Measurements from ENCODE around the gene B9D1.
"Not testable (repeated sequence)": the region's sequence is repeated elsewhere in the genome, so short reads cannot be mapped to it uniquely, and the experiment has no call there.

Gene B9D1

DNA sequence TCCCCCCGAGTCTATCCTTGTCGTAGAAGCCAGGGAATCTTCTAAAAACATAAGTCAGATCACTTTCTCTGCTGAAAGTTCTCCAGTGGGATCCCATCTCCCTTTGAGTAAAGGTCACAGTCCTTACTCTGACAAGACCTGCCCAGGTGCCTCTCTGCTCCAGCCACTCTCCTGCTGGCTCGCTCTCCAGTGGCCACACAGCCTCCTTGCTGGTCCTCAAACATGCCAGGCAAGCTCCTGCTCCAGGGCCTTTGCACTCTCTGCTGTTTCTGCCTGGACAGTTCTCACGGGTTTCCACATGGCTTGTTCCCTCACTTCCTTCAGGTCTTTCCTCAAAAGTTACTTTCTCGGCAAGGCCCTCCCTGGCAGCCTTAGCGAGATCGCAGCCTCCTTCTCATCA is 3.4 kb downstream of the B9D1 start:
- no peak for DNase-seq (ENCODE audit: low spot score)

DNA sequence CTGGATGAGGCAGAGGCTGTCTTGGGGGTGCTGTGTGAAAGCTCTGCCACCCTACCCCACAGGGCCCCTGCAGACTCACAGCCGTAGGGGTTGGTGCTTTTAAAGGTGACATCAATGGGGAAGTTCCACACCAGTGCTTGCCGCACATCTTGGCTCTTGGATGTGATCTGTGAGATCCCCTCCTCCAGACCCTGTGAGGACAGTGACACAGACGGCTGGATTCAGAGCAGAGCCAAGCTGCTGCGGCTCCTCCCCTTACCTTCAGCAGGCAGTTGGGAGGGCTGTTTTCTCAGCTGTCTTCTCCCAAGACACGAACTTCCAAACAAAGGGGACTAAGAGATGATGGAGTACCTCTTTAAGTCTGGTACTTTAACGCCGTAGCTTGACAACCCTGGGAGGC is 4.8 kb downstream of the B9D1 start:
- no peak for DNase-seq (ENCODE audit: low spot score)

DNA sequence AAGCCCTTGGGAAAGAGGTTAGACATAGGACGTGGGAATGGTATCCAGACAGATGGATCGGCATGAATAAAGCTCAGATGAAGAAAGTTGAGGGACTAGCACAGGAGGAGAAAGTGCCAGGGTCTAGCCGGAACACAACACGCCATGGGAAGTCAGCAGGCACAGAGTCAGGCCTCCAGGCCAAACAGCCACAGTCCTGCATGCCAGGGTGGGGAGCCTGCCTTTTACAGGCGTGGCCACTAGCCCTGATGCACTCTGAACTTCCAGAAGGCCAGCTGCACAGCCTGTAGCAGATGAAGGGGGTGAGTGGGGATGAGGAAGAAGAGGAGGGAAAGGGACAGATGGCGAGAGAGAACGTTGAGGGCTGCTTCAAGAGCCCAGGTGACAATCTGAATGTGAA is 5.2 kb downstream of the B9D1 start:
- DNase-seq (ENCODE audit: low spot score) = no peak

DNA sequence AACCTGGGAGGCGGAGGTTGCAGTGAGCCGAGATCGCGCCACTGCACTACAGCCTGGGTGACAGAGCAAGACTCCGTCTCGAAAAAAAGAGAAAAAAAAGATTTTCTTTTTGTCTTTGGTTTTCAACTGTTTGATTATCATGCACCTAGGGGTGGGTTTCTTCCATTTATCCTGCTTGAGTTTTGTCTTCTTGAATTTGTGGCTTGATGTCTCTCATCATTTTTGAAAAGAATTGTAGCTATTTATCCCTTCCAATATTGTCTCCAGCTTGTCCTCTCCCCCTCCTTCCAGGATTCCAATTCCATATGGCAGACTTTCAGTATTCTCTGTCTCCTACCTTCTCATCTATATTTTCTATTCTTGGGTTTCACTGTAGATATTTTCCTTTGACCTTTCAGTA is 7.8 kb downstream of the B9D1 start:
- DNase-seq (ENCODE audit: low spot score) = no peak

DNA sequence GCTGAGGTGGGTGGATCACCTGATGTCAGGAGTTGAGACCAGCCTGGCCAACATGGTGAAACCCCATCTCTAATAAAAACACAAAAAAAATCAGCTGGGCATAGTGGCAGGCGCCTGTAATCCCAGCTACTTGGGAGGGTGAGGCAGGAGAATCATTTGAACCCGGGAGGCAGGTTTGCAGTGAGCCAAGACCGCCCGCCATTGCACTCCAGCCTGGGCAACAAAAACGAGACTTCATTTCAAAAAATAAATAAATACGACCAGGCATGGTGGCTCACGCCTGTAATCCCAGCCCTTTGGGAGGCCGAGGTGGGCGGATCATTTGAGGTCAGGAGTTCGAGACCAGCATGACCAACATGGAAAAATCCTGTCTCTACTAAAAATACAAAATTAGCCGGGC is 9.1 kb downstream of the B9D1 start:
- not testable (repeated sequence) for DNase-seq (ENCODE audit: low spot score)

DNA sequence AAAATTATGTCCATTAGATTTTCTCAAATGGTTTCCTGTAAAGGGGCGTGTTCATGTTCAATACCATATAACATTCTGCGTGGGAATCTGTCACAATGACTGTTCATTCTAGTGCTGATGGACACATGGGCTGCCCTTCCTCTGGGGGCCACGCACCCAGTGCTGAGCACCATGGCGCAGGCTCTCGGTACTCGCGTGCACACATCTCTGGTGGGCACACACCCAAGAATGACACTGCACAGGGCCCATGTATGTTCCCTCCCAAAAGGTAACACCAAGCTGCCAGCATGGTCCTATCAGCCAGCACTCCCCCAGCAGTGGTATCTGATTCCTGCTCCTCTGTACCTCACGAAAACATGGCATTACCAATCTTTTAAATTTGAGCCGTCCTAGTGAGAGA is 13.7 kb downstream of the B9D1 start:
- DNase-seq (ENCODE audit: low spot score) = no peak

DNA sequence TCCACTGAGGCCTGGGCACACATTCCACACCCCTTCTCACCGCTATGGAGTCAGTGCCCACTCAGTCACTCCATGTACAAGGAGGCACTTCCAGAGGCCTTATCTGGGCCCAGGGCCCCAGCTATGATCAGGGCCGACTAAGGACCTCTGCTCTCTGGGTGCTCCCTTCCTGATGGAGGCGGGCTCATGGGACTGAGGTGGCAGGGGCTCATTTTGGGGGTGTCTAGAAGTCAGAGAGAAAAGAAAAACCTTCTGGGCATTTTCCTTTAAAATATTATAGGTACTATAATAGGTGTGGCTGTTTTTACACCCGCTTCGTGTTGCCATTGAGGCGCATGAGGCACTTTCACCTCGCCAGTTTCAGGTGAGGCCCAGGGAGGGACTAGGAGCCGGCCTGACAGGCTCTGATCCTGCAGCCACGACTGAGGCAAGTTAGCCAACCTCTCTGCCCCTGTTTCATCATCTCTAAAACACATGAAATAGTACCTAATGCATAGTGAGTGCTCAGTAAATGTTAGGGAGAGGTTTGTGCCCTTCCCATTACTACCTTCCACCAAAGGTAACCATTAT is 14.4 kb downstream of the B9D1 start:
- DNase-seq (ENCODE audit: low spot score) = no peak

DNA sequence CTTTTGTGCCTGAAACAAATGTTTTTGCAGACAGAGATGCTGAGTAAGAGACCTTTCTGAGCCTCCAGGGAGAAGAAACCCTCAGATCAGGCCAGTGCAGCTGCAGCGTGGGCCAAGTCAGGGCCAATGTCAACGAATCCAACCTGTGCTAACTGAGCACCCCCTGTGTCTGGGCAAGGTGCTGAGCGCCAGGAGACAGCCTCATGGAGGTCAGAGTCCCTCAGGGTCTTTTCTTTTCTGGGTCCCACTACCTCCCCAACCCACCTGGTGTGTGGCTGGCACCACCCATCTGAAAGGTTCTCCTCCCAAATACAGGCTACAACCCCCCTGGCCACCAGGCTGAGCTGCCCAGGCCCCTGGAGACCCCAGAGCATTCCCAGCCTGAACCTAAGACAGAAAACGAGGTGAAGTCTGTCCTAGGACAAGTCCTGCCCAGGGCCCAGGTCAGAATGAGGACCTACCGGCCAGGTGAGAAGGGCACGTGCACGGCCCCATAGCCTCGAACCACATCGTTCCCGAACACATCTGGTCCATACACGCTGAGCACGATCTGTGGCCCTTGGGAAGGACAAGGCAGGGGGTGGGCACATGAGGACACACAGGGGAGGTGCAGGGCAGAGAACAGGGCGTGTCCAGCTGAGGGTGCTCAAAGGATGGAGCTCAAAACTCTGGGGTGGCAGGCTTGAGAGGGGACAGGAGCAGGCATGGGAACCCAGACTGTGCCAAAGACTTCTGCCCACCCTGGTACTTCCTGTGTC is 15.0 kb downstream of the B9D1 start:
- no peak for DNase-seq (ENCODE audit: low spot score)

DNA sequence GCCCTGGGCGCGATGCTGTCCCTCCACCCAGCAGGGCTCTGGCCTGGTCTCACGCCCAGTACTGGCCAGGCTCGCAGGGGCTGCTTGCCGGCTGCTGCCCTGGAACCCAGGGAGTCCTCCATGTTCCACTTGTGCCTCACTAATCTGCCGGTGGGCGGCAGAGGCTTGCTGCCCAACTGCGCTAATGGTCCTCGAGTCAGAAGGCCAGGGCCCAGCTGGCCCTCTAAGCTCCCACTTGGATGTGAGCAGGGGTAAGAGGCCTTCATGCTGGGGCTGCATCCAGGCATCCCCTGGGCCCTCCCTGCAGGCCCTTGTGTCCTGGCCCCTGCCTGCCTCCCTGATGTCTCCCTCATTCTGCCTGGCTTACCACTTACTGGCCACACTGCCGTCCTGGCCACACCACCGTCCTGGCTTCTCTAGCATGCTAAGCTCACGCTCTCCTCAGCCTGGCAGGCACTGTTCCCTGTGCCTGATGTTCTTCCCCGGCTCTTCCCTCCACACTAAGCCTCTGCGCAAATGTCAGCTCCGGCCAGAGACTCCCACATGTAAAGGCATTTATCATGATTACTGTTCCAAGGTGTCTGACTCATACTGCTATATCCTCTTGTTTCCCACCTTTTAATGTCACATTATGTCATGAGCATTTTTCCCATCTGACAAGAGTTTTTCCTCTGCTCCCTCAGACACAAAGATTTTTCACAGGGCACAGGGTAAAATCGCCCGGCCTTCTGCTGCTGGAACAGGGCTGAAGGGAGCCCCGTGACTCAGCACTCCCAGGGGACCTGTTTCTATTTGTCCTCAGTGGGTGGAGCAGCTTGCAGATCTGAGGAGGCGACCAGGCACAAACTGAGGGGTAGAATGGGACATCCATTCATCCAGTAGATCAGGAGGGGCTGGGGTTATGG is 15.9 kb downstream of the B9D1 start:
- DNase-seq (ENCODE audit: low spot score) = peak; percentile 84

DNA sequence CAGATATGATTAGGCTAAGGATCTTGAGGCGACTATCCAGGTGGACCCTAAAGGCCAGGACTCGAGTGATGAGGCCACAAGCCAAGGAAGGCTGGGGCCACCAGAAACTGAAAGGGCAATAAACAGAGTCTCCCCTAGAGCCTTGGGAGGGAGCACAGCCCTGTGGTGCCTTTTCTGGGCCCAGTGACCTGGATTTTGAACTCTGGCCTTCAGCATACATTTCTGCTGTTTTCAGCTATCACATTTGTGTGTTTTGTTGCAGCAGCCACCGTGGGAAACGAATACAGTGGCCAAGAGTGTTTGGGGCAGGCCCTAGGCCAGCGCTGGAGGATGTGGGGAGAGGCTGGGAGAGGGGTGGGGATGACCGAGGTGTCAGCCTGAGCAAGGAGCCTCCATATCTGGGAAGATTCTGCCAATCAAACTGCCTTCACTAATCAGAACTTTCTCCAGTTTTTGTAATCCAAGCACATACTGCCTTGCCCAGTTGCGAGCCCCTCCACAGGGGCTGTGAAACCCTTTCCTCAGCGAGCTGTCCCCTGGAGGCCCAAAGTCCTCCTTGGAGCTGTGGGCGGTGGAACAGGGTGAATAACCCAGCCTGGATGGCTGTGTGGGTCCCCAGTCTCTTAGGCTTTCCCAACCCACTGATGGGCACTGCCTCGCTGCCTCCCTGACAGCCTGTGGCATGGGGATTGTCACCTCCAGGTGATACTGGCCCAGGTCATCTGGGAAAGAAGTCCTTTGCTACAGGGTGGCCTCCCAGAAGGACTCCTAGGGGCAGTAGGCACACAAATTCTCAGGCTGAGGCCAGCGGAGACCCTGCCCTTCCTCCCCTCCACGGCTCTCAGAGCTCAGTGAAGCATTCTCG is 16.8 kb downstream of the B9D1 start:
- no peak for DNase-seq (ENCODE audit: low spot score)

DNA sequence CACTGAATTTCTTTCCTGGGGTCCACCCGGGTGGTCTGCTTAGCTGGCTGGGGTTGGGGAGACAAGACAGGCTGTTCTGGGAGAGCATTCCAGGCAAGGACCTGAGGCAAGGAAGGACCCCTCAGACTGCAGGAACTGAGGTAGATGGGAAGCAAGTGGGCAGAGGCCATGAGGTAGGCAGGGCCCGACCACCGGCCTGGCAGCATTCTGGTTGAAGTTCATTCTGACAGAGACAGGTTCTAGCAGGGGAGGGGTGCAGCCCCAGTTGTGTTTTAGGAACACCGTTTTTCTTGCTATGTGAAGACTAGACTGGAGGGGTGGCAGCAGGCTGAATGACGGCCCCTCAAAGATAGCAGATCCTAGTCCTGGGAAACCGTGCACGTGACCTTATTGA is 17.5 kb downstream of the B9D1 start:
- no peak for DNase-seq (ENCODE audit: low spot score)

DNA sequence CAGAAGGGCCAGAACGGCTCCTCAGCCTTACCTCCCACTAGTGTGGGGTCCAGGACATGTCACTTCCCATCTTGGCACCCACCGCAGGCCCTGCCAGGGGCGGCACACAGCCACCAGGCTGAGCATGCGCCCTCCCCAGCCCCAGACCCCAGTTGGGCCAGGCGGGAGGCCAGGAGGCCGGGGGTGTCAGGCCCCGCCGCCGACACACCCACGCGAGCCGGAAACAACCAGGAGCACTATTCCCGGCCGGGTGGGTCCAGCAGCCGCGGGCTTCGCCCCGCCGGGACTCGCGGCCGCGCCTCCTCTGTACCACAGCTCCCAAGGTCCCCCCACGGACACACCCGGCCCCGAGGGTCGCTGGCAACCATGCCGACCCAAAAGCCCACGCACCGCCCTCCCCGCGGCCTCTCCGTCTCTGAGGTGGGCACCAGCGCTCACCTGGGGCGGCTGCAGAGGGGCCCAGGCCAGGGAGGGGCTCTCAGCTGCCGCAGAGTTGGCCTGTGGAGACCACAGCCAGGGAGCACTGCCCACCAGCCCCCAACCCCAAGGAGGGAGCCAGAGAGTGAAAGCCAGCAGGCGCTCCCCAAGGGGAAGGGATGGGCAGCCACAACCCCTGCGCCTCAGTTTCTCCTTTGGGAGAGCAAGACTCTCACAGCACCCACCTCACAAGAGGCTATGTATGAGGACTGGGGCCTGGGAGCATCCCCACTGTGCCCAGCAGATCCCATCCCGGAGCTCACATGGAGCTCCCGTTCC is 18.0 kb downstream of the B9D1 start:
- no peak for DNase-seq (ENCODE audit: low spot score)

DNA sequence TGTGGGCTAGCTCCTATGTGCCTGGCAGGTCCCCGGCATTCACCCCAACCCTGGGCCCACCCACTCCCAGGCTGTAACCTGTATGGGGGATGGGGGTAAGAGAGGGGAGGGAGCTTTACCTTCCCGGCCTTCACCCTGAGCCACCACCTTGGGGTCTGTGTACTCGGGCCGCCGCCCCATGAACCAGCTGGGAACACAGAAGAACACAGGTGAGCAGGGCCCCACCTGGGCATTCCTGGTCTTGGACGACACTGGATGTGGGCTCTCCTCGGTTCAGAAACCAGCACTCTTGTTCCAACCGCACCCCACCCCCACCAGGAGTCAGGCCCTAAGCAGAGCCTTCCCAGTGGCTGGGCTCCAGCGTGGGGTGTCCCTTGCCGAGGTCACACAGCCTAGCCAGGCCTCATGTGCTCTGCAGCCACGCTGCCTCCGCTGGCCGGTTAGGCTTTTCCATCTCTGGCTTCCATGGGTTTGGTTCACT is 18.8 kb downstream of the B9D1 start:
- no peak for DNase-seq (ENCODE audit: low spot score)

DNA sequence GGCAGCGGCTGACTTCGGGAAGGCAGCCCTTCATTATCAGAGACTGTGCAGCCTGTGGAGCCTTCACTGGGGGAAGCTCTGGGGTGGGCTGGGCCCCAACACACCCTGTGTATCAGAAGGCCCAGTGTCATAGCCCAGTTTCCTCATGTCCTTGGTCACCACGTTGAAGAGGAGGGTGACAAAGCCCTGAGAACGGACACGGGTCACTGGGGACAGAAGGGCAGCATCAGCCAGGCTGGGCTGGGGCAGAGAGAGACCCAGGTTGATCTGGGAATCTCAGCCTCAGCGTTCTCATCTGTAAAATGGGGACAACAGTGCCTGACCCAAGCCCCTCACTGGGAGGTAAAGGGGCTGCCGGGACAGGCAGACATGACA is 19.3 kb downstream of the B9D1 start:
- DNase-seq (ENCODE audit: low spot score) = no peak

DNA sequence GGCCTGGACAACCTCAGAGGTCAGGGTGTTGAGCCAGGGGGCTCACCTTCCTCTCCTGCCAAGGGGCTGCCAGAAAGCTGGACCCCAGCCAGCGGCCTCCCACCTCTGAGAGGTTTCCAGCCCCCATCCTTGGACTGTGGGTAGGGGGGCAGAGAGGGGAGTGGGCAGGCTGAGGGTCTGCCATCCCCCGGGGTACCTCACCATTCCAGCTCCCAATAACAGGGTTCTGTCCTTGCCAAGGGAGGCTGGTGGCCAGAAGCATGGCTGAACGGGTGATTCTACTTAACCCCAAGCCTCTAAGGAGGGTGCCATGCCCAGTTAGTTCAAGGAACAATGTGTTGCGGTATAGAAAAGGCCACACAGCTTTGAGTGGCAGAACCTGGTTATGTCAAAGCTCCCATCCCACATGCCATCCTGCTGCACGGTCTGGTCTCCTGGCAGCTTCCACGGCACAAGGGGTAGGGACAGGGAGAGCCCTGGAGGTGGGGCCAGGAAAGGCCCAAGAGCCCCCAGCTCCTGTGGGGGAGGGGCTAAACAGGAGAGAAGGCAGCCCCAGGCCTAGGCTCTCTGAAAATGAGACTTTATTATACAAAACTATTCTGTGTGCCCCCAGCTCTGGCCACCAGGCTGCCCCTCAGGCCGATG is 19.8 kb downstream of the B9D1 start:
- no peak for DNase-seq (ENCODE audit: low spot score)

DNA sequence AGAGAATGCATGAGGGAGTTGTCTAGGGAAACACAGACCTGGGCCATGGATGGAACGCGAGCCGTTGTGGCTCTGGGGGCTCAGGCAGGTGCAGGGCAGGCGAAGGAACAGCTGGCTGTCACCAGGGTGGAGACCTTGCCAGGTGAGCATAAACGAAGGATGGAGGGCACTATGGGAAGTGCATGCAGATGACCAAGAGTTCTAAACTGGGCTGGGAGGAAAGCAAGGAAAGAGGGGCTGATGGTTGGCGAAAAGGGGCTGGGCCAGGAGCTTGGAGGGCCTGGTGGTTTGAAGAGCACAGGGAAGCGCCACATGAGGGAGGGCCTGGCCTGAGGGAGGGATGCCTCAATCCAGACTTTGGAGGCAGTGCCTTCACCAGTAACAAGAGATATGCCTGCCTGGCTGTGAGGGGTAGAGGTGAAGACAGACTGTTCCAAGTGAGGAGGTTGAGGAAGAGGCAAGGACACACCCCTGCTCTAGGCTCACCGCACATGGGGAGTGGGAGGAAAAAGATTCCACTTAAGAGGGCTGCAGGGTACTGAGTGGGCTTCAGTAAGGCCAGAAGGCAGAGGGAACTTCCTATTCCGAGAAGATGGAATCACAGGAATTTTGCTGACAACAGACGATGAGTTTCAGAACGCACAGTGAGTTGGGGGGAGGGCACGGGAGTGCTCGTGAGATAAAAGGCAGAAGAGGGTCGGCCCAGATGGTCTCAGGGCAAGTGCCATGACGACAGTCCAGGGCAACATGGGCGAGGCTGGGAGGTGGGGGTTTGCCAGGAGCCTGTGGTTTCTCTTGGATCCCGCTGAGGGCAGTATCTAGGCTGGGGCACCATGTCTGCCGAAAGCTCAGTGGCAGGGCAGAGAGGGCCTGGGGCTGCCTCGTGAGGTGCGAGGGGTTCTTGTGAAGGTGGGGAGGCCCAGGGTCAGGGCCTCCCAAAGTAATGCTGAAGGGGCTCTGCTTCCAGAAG is 20.6 kb downstream of the B9D1 start:
- peak; percentile 60 for DNase-seq (ENCODE audit: low spot score)

DNA sequence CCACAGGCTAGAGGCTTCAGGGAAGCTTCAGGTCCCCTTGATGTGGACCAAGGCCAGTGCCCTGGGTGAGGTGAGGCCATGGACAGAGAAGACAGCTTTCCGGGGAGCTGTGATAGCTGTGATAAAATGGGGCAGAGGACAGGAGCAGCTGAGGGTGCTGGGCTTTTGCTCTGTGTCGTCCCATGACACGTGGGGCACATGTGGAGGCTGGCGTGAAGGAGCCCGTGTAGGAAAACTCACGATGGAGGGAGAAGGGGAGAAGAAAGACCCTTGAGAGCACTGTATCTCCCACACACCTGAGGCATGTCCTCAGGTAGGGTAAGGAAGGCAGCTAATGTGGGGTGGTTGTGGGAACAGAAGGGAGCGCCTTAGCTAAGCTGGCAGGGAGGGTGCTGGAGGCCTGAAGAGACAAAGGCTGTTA is 21.3 kb downstream of the B9D1 start:
- no peak for DNase-seq (ENCODE audit: low spot score)

DNA sequence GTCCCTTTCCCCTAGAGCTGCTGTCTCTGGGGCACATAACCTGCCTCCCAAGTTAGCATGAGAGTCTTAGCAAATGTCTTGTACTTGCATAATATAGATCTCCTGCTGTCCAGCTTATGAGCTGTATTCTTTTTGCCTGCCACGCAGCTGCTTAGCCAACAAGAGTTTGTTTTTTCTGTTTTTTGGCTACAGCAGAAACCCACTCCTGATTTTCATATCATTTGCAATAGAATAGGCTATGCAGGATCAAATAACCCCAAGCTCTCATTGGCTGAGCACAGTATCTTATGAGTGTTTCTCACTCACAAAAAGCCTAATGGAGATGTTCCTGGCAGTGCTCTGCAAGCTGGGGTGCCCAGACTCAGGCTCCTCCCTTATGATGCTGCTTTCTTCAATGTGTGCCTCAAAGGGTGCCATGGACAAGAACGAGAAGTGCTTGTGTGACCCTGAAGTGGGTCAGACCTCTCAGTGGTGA is 23.1 kb downstream of the B9D1 start:
- DNase-seq (ENCODE audit: low spot score) = no peak
